ENCODE measurements around the gene MARK1.
"Not testable (repeated sequence)": the region's sequence is repeated elsewhere in the genome, so short reads cannot be mapped to it uniquely, and the experiment has no call there.

The MARK1 gene

GRCh38 chr1:220631238-220631815 is 103.4 kb downstream of the MARK1 start:
- DNase-seq: no peak

DNA sequence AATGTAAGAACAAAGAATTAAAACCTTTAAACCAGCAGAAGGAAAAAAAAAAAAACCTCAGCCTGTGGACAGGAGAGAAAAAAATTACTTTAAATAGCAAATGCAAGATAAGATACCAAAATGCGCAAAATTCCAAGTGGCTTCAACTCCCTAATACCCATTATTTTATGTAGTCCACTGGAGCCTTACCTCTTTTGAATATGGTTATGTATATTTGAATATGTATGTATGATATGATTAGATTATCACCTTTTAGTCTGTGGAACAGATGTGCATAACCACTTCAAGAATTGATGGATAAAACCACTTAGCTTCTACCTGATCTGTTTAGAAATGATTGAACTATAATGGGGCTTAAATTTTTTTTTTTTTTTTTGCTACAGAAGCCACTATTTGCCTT is 109.8 kb downstream of the MARK1 start:
- no peak for DNase-seq

- DNase-seq: no peak
Observed at GRCh38 chr1:220642285-220642684, 114.3 kb downstream of the MARK1 start.

DNA sequence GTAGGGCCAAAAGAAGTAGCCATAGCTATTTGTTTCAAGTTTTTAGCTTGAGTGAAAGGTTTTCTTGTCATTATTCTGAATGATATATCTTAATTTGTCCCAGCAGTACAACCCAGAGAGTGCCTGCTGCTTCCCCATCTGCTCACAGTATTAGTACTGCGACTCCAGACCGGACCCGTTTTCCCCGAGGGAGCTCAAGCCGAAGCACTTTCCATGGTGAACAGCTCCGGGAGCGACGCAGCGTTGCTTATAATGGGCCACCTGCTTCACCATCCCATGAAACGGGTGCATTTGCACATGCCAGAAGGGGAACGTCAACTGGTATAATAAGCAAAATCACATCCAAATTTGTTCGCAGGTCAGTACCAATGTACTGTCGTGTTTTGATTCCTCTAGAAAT is 125.1 kb downstream of the MARK1 start:
- DNase-seq: no peak

DNA sequence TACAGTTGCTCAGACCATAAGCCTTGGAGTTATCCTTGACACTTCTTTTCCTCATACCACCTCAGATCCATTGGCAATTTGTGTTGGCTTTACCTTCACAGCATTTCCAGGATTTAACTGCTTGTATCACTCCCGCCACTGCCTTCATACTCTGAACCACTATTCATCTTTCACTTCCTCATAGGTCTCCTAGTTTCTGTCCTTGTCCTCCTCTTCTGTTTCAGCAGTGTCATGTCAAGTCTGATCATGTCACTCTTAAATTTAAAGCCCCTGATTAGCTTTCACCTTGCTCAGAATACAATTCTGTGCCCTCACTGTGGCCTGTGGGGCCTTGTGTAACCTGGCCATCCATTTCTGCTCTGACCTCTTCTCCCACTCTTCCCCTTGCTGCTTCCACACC is 127.6 kb downstream of the MARK1 start:
- no peak for DNase-seq

DNA sequence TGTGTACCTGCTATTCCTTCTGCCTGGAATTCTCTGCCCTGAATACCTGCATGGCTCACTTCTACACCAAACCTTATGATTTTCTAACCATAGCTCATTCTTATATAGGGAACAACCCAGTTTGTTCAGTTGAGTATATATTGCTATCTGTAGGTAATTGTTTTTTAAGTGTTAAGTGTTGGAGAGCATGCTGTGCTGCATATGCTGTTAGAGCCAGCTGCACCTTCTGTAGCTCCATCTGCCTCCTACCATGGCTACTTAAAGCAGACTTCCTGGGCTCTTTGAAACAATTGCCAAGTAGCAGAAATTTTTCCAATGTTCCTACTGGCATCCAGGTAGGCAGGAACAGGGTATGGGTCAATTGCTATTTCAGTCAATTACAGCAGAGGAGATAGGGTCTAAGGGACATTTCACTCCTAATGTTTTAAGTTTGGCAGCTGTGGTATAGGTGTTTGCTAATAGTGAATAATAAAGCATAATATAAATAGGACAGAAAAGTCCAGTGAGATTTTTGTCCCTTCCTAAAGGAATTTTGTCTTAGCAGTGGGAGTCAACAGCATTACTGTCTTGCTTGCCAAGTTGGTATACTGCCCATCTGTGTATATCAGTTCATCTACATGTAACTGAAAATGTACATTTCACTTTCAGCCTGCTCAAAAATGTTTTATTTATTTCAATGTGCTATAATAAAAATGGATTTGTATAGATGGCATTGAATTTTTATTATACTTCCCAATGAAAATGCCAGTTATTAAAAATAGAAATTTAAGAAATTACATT is 128.2 kb downstream of the MARK1 start:
- no peak for DNase-seq

- DNase-seq: no peak
Observed at GRCh38 chr1:220666349-220666748, 138.4 kb downstream of the MARK1 start.

DNA sequence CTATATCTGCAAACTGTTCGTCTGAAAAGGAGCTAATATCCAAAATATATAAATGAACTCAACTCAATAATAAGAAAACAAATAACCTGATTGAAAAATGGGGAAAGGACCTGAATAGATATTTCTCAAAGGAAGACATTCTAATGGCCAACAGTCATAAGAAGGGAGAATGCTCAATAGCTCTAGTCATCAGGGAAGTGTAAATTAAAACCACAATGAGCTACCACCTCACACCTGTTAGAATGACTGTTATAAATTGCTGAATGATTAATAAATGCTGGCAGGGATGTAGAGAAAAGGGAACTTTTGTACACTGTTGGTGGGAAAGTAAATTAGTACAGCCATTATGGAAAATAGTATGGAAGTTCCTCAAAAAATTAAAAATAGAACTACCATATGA is 141.1 kb downstream of the MARK1 start:
- DNase-seq: no peak

DNA sequence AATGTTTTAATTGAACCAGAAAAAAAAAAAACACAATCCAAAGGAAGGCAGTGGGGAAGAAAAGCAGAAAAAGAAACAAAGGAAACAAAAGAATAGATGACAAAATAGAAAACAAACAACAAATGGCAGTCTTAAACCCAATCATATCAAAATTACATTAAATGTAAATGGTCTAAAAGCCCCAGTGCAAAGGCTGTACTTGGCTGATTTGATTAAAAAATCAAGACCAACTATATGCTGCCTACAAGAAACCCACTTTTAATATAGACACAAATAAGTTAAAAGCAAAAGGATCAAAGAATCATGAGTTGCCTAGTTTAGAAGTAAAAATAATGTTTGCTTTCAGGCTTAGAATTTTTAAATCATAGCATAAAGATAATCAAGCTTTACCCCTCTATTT is 142.4 kb downstream of the MARK1 start:
- DNase-seq: no peak

DNA sequence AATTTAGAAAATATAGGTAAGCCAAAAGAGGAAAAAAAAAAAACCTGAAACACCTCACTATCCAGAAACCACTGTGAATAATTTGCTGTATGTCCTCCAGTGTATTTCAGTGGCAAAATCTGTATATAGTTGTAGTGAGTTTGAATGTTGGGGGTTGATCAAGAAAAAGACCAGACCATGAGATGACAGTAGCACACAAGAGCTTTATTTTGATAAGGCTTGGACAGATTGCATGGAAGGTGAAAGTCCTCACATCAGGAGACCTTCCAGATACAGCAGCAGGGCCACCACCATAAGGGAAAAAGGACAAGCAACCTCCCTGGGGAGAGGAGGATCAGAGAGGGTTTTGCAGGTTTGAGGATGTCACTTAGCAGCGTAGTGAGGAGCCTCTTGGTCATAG is 146.0 kb downstream of the MARK1 start:
- no peak for DNase-seq

DNA sequence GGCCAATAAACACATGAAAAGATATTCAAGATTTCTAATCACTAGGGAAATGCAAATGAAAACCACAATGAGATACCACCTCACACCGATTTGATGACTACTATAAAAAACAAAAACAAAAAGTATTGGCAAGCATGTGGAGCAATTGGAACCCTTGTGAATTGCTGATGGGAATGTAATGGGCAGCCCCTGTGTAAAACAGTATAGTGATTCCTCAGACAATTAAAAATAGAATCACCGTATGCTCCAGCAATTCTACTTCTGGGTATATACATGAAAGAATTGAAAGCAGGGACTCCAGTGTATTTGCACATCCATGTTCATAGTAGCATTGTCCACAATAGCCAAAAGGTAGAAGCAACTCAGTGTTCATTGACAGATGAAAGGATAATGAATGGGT is 149.3 kb downstream of the MARK1 start:
- no peak for DNase-seq

- no peak for DNase-seq
Observed at GRCh38 chr1:220680085-220680687, 152.2 kb downstream of the MARK1 start.

GRCh38 chr1:220681220-220681880 is 153.4 kb downstream of the MARK1 start:
- DNase-seq: no peak

GRCh38 chr1:220682901-220683576 is 155.1 kb downstream of the MARK1 start:
- no peak for DNase-seq

- DNase-seq: not testable (repeated sequence)
Observed at GRCh38 chr1:220683716-220684115, 155.8 kb downstream of the MARK1 start.

DNA sequence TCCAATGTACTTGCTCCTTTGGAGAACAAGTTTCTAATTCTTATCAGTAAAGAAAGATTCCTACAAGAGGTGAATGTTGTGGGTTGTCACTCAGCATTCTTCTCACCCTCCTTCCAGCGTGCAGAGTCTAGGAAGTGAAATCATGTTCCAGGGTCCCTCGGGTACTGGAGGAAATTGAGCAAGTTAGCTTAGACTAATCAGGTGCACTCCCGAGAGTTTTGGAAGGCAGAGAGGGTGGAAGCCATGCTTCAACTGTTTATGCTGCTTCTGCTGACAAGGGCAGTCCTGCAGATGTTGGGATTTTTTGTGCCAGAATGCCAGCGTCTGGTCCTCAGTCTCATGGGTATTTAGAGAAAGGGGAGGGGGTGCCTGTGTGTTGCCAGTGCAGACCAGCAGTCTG is 157.0 kb downstream of the MARK1 start:
- no peak for DNase-seq

DNA sequence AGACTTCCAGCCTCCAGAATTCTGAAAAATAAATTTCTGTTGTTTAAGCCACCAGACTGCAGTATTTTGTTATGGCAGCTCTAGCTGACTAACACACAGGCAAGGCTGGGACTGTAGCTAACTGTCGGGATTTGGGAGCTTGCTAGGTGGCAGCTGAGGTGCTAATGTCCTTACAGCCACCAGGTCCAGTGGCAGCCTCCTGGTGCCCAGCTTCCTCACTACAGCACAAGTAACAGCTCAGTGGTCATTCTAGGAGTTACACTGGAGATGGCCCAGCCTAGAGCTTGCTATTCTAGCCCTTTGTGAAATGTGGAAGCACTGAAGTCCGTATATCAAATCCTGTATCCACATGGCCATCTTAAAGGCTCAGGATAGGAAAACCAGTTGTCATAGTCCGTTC is 157.9 kb downstream of the MARK1 start:
- DNase-seq: no peak

- no peak for DNase-seq
Observed at GRCh38 chr1:220687809-220688208, 159.9 kb downstream of the MARK1 start.

DNA sequence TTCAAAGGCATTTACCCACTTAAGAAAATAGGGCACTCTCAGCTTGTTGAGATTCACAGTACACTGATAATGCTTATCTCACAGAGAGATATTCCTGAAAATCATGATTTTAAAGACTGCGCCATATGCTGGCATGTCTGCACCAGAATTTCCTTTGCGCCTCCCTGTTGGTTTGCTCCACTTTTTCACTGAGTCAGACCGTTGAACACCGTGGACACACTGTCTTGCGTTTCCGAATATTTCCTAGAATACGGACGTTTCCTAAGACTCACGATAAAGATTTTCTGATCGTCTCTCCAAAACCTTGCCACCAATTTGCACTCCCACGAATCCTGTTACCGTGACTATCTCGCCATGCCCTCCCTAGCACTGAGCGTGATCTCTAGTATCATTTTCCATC is 161.7 kb downstream of the MARK1 start:
- DNase-seq: no peak

DNA sequence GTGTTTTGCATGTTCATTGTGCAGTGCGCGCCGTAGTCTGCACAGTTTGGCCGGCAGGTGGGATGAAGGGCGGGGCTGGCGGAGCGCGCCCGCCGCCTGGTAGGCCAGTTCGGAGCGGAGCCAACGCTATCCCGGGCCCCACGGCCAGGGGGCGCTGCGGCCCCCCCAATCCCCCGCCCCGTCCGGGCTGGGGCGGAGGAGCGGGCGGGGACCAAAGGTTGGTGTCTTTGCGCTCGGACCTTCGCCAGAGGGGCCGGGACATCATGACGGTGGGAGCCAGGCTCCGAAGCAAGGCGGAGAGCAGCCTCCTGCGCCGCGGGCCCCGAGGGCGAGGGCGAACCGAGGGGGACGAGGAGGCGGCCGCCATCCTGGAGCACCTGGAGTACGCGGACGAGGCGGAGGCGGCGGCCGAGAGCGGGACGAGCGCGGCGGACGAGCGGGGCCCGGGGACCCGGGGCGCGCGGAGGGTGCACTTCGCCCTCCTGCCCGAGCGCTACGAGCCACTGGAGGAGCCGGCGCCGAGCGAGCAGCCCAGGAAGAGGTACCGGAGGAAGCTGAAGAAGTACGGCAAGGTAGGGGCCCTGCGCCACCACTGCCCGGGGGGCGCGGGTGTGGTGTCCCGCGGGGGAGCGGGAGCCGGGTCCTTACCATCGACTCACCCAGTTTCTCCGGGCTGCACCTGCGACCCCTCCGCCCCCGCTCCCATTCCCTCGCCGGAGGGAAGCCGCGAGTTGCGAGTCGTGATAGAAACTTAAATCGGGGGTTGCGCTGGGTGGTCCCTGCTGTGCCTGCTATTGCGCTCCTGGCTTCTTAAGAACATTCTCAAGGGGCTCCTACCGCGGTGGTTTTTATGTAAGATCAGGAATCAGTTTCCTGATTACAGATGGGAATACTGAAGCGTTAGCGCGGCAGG is 162.5 kb downstream of the MARK1 start, which contains the start of gene C1orf115:
Gene C1orf115, plus strand, starts transcription at position 224 of the 913 bp plus-strand sequence. Its CDS starts 40 bp downstream, at position 264.
- DNase-seq: peak; percentile 9 to 15

DNA sequence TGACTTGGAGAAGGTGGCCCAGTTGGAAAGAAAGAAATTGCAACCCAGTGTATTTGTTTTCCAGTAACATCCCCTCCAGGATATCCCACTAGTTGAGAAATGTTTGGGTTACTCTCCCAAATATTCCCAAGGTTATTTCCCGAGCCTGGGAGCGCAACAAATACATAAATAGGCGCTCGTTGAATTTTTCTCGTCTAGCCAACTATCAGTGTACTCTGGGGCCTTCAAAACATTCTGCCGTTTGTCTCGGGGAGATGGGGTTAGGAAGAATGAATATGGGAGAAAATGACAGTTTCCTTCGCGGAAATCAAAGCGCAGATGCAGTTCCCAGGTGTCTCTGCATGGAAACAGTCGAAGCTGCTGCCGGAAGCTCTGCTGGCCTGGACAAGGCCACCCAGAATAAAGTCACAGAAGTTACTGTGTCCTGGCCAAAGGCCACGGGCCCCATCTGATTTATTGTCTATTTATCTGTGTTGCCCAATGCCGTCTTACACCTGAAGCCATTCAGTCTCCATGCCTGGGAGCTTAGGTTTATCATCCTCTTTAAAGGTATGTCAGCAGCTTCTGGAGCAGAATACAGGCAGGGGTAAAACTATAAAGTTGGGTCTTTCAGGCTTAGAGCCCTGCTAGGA is 163.2 kb downstream of the MARK1 start:
- no peak for DNase-seq

Data from NCI-H187 (cell line).